ENCODE measurements around the gene ALDH1A2.
A peak's percentile ranks its signal among the peaks of the same experiment; 100 is the strongest.

Gene ALDH1A2

DNA sequence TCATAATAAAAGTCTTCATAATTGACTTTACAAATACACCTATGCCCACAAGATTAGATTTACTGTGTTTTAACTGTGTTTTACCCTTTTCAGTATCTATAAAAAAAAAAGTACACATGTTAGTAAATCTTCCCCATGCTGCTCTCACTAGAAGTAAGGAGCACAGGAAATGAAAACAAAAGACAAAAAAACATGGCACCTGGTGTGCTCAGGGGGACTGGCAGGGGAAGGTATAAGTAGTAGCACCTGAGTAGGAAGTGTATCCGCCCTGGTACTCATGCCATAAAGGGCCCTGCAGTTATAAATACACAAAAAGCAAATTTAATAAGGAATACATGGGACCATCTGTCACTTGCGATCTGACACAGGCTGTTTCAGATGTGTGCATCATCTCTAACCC lies 8.9 kb upstream of the ALDH1A2 start:
- Histone ChIP-seq H3K4me1 (ENCODE audit: control insufficient read depth, insufficient read depth, low read length) (no peaks in the 10 kb centered on the region), H3K9me3 (ENCODE audit: control insufficient read depth, insufficient read depth, low read depth, low read length) (no peaks in the 10 kb centered on the region), H3K27ac (ENCODE audit: extremely low read depth, low read depth, low read length) (no peak overlapping the region), H3K36me3 (ENCODE audit: control insufficient read depth in 2 of 2, insufficient read depth in 1 of 2, low read length in 2 of 2) (no peaks in the 10 kb centered on the region), H3K4me3 (ENCODE audit: low read depth, low read length) (no peak overlapping the region)
- ChIA-PET CTCF (interaction anchor here (1.6 kb wide), 1 partner anchor 107 kb away, joined by 6 read pairs; no protein-coding TSS in a partner anchor), POLR2A (no interaction called here)
- no peak for TF ChIP-seq ZNF174 (tag by site-specific recombination; IDR thresholded peaks at IDR 0.05)
- TF ChIP-seq, protein P1, sequence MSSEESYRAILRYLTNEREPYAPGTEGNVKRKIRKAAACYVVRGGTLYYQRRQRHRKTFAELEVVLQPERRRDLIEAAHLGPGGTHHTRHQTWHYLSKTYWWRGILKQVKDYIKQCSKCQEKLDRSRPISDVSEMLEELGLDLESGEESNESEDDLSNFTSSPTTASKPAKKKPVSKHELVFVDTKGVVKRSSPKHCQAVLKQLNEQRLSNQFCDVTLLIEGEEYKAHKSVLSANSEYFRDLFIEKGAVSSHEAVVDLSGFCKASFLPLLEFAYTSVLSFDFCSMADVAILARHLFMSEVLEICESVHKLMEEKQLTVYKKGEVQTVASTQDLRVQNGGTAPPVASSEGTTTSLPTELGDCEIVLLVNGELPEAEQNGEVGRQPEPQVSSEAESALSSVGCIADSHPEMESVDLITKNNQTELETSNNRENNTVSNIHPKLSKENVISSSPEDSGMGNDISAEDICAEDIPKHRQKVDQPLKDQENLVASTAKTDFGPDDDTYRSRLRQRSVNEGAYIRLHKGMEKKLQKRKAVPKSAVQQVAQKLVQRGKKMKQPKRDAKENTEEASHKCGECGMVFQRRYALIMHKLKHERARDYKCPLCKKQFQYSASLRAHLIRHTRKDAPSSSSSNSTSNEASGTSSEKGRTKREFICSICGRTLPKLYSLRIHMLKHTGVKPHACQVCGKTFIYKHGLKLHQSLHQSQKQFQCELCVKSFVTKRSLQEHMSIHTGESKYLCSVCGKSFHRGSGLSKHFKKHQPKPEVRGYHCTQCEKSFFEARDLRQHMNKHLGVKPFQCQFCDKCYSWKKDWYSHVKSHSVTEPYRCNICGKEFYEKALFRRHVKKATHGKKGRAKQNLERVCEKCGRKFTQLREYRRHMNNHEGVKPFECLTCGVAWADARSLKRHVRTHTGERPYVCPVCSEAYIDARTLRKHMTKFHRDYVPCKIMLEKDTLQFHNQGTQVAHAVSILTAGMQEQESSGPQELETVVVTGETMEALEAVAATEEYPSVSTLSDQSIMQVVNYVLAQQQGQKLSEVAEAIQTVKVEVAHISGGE (tag by site-specific recombination; conservative IDR thresholded peaks at IDR 0.05; ENCODE audit: low read depth), result peak; percentile 59

GRCh38 chr15:58070801-58071418 lies 5.4 kb upstream of the ALDH1A2 start:
- TF ChIP-seq FEZF1 (tag by site-specific recombination; IDR thresholded peaks at IDR 0.05) (0 out of 2 replicates have a peak, but pooled peaks have one; percentile 27), ZNF175 (tag by site-specific recombination; IDR thresholded peaks at IDR 0.05) (no peak), ZNF660 (tag by site-specific recombination; IDR thresholded peaks at IDR 0.05) (peak; percentile 41; the same call in 1 of the 2 replicates), IKZF3 (tag by site-specific recombination; IDR thresholded peaks at IDR 0.05) (0 out of 2 replicates have a peak, but pooled peaks have one; percentile 56), CTCF (tag by site-specific recombination; IDR thresholded peaks at IDR 0.05) (peak; percentile 36; the same call in 1 of the 2 replicates), ZNF654 (tag by site-specific recombination; IDR thresholded peaks at IDR 0.05; ENCODE audit: low read depth) (peak; percentile 73), ZNF513 (tag by site-specific recombination; IDR thresholded peaks at IDR 0.05) (0 out of 2 replicates have a peak, but pooled peaks have one; percentile 10)
- TF ChIP-seq, protein P2, sequence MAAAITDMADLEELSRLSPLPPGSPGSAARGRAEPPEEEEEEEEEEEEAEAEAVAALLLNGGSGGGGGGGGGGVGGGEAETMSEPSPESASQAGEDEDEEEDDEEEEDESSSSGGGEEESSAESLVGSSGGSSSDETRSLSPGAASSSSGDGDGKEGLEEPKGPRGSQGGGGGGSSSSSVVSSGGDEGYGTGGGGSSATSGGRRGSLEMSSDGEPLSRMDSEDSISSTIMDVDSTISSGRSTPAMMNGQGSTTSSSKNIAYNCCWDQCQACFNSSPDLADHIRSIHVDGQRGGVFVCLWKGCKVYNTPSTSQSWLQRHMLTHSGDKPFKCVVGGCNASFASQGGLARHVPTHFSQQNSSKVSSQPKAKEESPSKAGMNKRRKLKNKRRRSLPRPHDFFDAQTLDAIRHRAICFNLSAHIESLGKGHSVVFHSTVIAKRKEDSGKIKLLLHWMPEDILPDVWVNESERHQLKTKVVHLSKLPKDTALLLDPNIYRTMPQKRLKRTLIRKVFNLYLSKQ (tag by site-specific recombination; IDR thresholded peaks at IDR 0.05; ENCODE audit: borderline replicate concordance), result no peak
- POLR2A ChIA-PET, result no interaction called here

GRCh38 chr15:58069008-58069407 lies 3.5 kb upstream of the ALDH1A2 start:
- CTCF ChIA-PET, result interaction anchor here (0.6 to 5.7 kb wide), 6 partner anchors 114 to 1606 kb away, joined by 3 to 54 read pairs (median 20); no protein-coding TSS in a partner anchor
- Histone ChIP-seq H3K4me3 (ENCODE audit: low read depth, low read length) (no peak overlapping the region), H3K36me3 (ENCODE audit: control insufficient read depth in 2 of 2, insufficient read depth in 1 of 2, low read length in 2 of 2) (no peaks in the 10 kb centered on the region), H3K27ac (ENCODE audit: extremely low read depth, low read depth, low read length) (no peak overlapping the region), H3K4me1 (ENCODE audit: control insufficient read depth, insufficient read depth, low read length) (no peaks in the 10 kb centered on the region; the same call in 1 of the 2 replicates), H3K9me3 (ENCODE audit: control insufficient read depth, insufficient read depth, low read depth, low read length) (no peaks in the 10 kb centered on the region)
- POLR2A ChIA-PET, result no interaction called here
- TF ChIP-seq ZNF692 (tag by site-specific recombination; IDR thresholded peaks at IDR 0.05) (no peak), ZNF394 (tag by site-specific recombination; IDR thresholded peaks at IDR 0.05; ENCODE audit: borderline replicate concordance) (no peak), ZIC2 (tag by site-specific recombination; IDR thresholded peaks at IDR 0.05) (no peak), ZEB2 (tag by site-specific recombination; IDR thresholded peaks at IDR 0.05) (no peak), ZNF133 (tag by site-specific recombination; IDR thresholded peaks at IDR 0.05) (no peak)
- TF ChIP-seq, protein P3, sequence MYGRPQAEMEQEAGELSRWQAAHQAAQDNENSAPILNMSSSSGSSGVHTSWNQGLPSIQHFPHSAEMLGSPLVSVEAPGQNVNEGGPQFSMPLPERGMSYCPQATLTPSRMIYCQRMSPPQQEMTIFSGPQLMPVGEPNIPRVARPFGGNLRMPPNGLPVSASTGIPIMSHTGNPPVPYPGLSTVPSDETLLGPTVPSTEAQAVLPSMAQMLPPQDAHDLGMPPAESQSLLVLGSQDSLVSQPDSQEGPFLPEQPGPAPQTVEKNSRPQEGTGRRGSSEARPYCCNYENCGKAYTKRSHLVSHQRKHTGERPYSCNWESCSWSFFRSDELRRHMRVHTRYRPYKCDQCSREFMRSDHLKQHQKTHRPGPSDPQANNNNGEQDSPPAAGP (tag by site-specific recombination; IDR thresholded peaks at IDR 0.05), result no peak
- TF ChIP-seq, protein P4, sequence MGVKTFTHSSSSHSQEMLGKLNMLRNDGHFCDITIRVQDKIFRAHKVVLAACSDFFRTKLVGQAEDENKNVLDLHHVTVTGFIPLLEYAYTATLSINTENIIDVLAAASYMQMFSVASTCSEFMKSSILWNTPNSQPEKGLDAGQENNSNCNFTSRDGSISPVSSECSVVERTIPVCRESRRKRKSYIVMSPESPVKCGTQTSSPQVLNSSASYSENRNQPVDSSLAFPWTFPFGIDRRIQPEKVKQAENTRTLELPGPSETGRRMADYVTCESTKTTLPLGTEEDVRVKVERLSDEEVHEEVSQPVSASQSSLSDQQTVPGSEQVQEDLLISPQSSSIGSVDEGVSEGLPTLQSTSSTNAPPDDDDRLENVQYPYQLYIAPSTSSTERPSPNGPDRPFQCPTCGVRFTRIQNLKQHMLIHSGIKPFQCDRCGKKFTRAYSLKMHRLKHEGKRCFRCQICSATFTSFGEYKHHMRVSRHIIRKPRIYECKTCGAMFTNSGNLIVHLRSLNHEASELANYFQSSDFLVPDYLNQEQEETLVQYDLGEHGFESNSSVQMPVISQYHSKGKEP (tag by site-specific recombination; IDR thresholded peaks at IDR 0.05), result no peak

More at GRCh38 chr15:58070801-58071418, 5.4 kb upstream of the ALDH1A2 start:
- H3K27ac ChIP-seq (ENCODE audit: extremely low read depth, low read depth, low read length), result no peak overlapping the region
- CTCF ChIA-PET, result interaction anchor here (0.6 to 5.7 kb wide), 42 partner anchors 8 to 1458 kb away, joined by 3 to 54 read pairs (median 4); no protein-coding TSS in a partner anchor
- no peaks in the 10 kb centered on the region for H3K36me3 ChIP-seq (ENCODE audit: control insufficient read depth in 2 of 2, insufficient read depth in 1 of 2, low read length in 2 of 2)
- H3K4me1 ChIP-seq (ENCODE audit: control insufficient read depth, insufficient read depth, low read length), result no peaks in the 10 kb centered on the region; the same call in 1 of the 2 replicates
- H3K9me3 ChIP-seq (ENCODE audit: control insufficient read depth, insufficient read depth, low read depth, low read length), result no peaks in the 10 kb centered on the region
- no peak overlapping the region for H3K4me3 ChIP-seq (ENCODE audit: low read depth, low read length)
